Measurements from ENCODE around the gene MASP2. TPM values are rescaled to one million over a fixed set of nuclear protein-coding genes. Genes with fewer than 3 reads are reported as not detected.
A peak's percentile ranks its signal among the peaks of the same experiment; 100 is the strongest.

Gene MASP2
- total RNA-seq, 4 donors from 2014 or later, result 0.53 TPM; not detected in 3

- Histone ChIP-seq H3K27me3 (no peaks in the 10 kb centered on the region), H3K27ac (peak overlapping the region; percentile 85), H3K9me3 (no peaks in the 10 kb centered on the region), H3K4me1 (peaks cover 36% of the 10 kb centered on the region), H3K4me3 (peak overlapping the region; percentile 35), H3K36me3 (no peaks in the 10 kb centered on the region)
- no peak for DNase-seq (ENCODE audit: low spot score in 2 of 2)
- TF ChIP-seq POLR2AphosphoS5 (IDR thresholded peaks at IDR 0.05), result no peak
- TF ChIP-seq POLR2A (IDR thresholded peaks at IDR 0.05), result no peak
- TF ChIP-seq CTCF (IDR thresholded peaks at IDR 0.05), result no peak
- TF ChIP-seq EP300 (IDR thresholded peaks at IDR 0.05), result no peak
- WGBS, result 50% methylated on average over 9 of the region's 9 CpGs
Observed at GRCh38 chr1:10980841-10981727, 66.0 kb downstream of the MASP2 start.

GRCh38 chr1:10980094-10980577, 66.9 kb downstream of the MASP2 start:
- 11% methylated on average over 15 of the region's 15 CpGs for WGBS
- DNase-seq (ENCODE audit: low spot score in 2 of 2), result peak; percentile 86 to 88
- Histone ChIP-seq H3K9me3 (no peaks in the 10 kb centered on the region), H3K36me3 (no peaks in the 10 kb centered on the region), H3K27ac (peak overlapping the region; percentile 85), H3K4me3 (peak overlapping the region; percentile 35), H3K27me3 (no peaks in the 10 kb centered on the region), H3K4me1 (peaks cover 45% of the 10 kb centered on the region)
- TF ChIP-seq CTCF (IDR thresholded peaks at IDR 0.05) (peak in 1 of 2 donors; percentile 29), EP300 (IDR thresholded peaks at IDR 0.05) (no peak), POLR2AphosphoS5 (IDR thresholded peaks at IDR 0.05) (peak in 1 of 3 donors; percentile 40)

GRCh38 chr1:10979483-10979920, 67.5 kb downstream of the MASP2 start:
- Histone ChIP-seq H3K36me3 (no peaks in the 10 kb centered on the region), H3K27ac (peak overlapping the region; percentile 85), H3K27me3 (no peaks in the 10 kb centered on the region), H3K4me3 (no peak overlapping the region), H3K4me1 (peaks cover 52% of the 10 kb centered on the region), H3K9me3 (no peaks in the 10 kb centered on the region)
- TF ChIP-seq POLR2AphosphoS5 (IDR thresholded peaks at IDR 0.05) (peak in 2 of 3 donors; percentile 28 to 45), CTCF (IDR thresholded peaks at IDR 0.05) (no peak), EP300 (IDR thresholded peaks at IDR 0.05) (no peak), POLR2A (IDR thresholded peaks at IDR 0.05) (no peak)
- WGBS, result 38% methylated on average over 13 of the region's 13 CpGs
- peak; percentile 75 to 87 for DNase-seq (ENCODE audit: low spot score in 2 of 2)

GRCh38 chr1:10978719-10979118, 68.3 kb downstream of the MASP2 start:
- H3K4me3 ChIP-seq, result no peak overlapping the region
- no peaks in the 10 kb centered on the region for H3K27me3 ChIP-seq
- no peaks in the 10 kb centered on the region for H3K9me3 ChIP-seq
- H3K27ac ChIP-seq, result peak overlapping the region; percentile 85
- WGBS, result 61% methylated on average over 4 of the region's 4 CpGs
- no peak for TF ChIP-seq EP300 (IDR thresholded peaks at IDR 0.05)
- TF ChIP-seq POLR2A (IDR thresholded peaks at IDR 0.05), result no peak
- no peak for TF ChIP-seq CTCF (IDR thresholded peaks at IDR 0.05)
- no peak for TF ChIP-seq POLR2AphosphoS5 (IDR thresholded peaks at IDR 0.05)
- H3K4me1 ChIP-seq, result peaks cover 59% of the 10 kb centered on the region
- DNase-seq (ENCODE audit: low spot score in 2 of 2), result no peak
- no peaks in the 10 kb centered on the region for H3K36me3 ChIP-seq

Other genes with a start within 250 kb of the MASP2 start
- gene TARDBP, start 34.6 kb downstream of the MASP2 start, total RNA-seq, result 100 to 1,000 TPM in 3 of 4 donors, 10 to 100 TPM in 1; 92.7 to 287 (median 156) TPM
- gene SRM, start 12.8 kb upstream of the MASP2 start, total RNA-seq, result 10 to 100 TPM; 23.3 to 51.2 (median 46.6) TPM
- gene EXOSC10, start 52.6 kb upstream of the MASP2 start, total RNA-seq, result 100 to 1,000 TPM in 1 of 4 donors, 10 to 100 TPM in 3; 45.7 to 127 (median 68.7) TPM
- gene ANGPTL7, start 142.1 kb upstream of the MASP2 start, total RNA-seq, result 10 to 100 TPM in 1 of 4 donors, 1 to 10 TPM in 3; 2.8 to 18.6 (median 4.1) TPM
- gene MTOR, start 215.3 kb upstream of the MASP2 start, total RNA-seq, result 10 to 100 TPM; 32.9 to 43.7 (median 39.3) TPM
- gene UBIAD1, start 226.0 kb upstream of the MASP2 start, total RNA-seq, result 10 to 100 TPM; 17.1 to 26.8 (median 19.6) TPM